KMS-11 (cell line): Measurements from ENCODE around the gene RCOR2.

Experiments
- H2AFZ ChIP-seq: fragments of 200-600 bp; sonication (generic); 2 replicates; pipeline ENCODE4 v1.6.1; 2016; ENCODE audit warnings: antibody characterized with exemption, mixed run types, low read depth
- H3K27ac ChIP-seq: fragments of 200-600 bp; sonication (generic); 2 replicates; pipeline ENCODE4 v1.6.1; 2016; ENCODE audit warnings: mild to moderate bottlenecking, mixed run types
- H3K27me3 ChIP-seq: fragments of 200-600 bp; sonication (generic); 2 replicates; pipeline ENCODE4 v1.6.1; 2017; ENCODE audit warnings: mild to moderate bottlenecking, low read depth, mixed run types, moderate library complexity; ENCODE audit not compliant: insufficient read depth
- H3K36me3 ChIP-seq: fragments of 200-600 bp; sonication (generic); 2 replicates; pipeline ENCODE4 v1.6.1; 2017; ENCODE audit warnings: mild to moderate bottlenecking, mixed run types; ENCODE audit not compliant: insufficient read depth
- H3K4me1 ChIP-seq: fragments of 200-600 bp; sonication (generic); 2 replicates; pipeline ENCODE4 v1.6.1; 2016; ENCODE audit warnings: mild to moderate bottlenecking, low read depth, mixed run types; ENCODE audit not compliant: poor library complexity, severe bottlenecking
- H3K4me2 ChIP-seq: fragments of 200-600 bp; sonication (generic); 2 replicates; pipeline ENCODE4 v1.7.0; 2016; ENCODE audit warnings: mild to moderate bottlenecking, mixed run types
- H3K4me3 ChIP-seq: fragments of 200-600 bp; sonication (generic); IDR thresholded peaks from 2 replicates; pipeline ENCODE4 v1.6.1; 2017; ENCODE audit warnings: low read depth, low read length, mixed read lengths; ENCODE audit not compliant: insufficient read depth
- H3K79me2 ChIP-seq: fragments of 200-600 bp; sonication (generic); 2 replicates; pipeline ENCODE4 v1.6.1; 2016; ENCODE audit warnings: low read depth, mixed run types; ENCODE audit not compliant: insufficient read depth
- H3K9ac ChIP-seq: fragments of 200-600 bp; sonication (generic); 2 replicates; pipeline ENCODE4 v1.6.1; 2016; ENCODE audit warnings: mild to moderate bottlenecking, mixed run types
- H4K20me1 ChIP-seq: fragments of 200-600 bp; sonication (generic); 2 replicates; pipeline ENCODE4 v1.6.1; 2016; ENCODE audit warnings: mild to moderate bottlenecking, mixed run types; ENCODE audit not compliant: insufficient read depth
- CTCF ChIP-seq: fragments of 200-600 bp; sonication (generic); conservative IDR thresholded peaks from 2 replicates; pipeline ENCODE4 v1.6.1; 2017; ENCODE audit warnings: low read depth, mild to moderate bottlenecking, antibody characterized with exemption, low read length, moderate library complexity, mixed read lengths

Gene RCOR2

GRCh38 chr11:63901660-63902059, 15.3 kb downstream of the RCOR2 start:
- no peak overlapping the region for H2AFZ ChIP-seq
- no peaks in the 10 kb centered on the region for H3K27me3 ChIP-seq
- no peak overlapping the region for H3K4me3 ChIP-seq
- H3K4me1 ChIP-seq, result no peaks in the 10 kb centered on the region
- H4K20me1 ChIP-seq, result no peaks in the 10 kb centered on the region
- H3K79me2 ChIP-seq, result no peaks in the 10 kb centered on the region
- TF ChIP-seq CTCF, result peak; percentile 40
- no peak overlapping the region for H3K27ac ChIP-seq
- H3K36me3 ChIP-seq, result no peaks in the 10 kb centered on the region; the same call in 1 of the 2 replicates
- no peak overlapping the region for H3K9ac ChIP-seq
- no peak overlapping the region for H3K4me2 ChIP-seq

- Histone ChIP-seq H4K20me1 (no peaks in the 10 kb centered on the region), H3K4me3 (no peak overlapping the region), H3K36me3 (peaks cover 4% of the 10 kb centered on the region; the same call in 1 of the 2 replicates), H2AFZ (no peak overlapping the region), H3K4me1 (peaks cover 4% of the 10 kb centered on the region), H3K27ac (no peak overlapping the region), H3K4me2 (no peak overlapping the region), H3K9ac (no peak overlapping the region), H3K27me3 (no peaks in the 10 kb centered on the region), H3K79me2 (peaks cover 16% of the 10 kb centered on the region)
- no peak for TF ChIP-seq CTCF
Measured at GRCh38 chr11:63897459-63898146, 19.4 kb downstream of the RCOR2 start.

GRCh38 chr11:63896071-63896470, 20.9 kb downstream of the RCOR2 start:
- Histone ChIP-seq H3K79me2 (peaks cover 16% of the 10 kb centered on the region), H3K36me3 (peaks cover 4% of the 10 kb centered on the region; the same call in 1 of the 2 replicates)

GRCh38 chr11:63893355-63893754, 23.6 kb downstream of the RCOR2 start:
- H3K4me2 ChIP-seq, result no peak overlapping the region
- H3K9ac ChIP-seq, result no peak overlapping the region
- 0 out of 2 replicates have a peak, but pooled peaks cover 4% of the 10 kb centered on the region for H3K36me3 ChIP-seq
- H4K20me1 ChIP-seq, result 0 out of 2 replicates have a peak, but pooled peaks cover 12% of the 10 kb centered on the region
- H3K27ac ChIP-seq, result no peak overlapping the region
- no peaks in the 10 kb centered on the region for H3K27me3 ChIP-seq
- H3K4me1 ChIP-seq, result peaks cover 33% of the 10 kb centered on the region
- no peak overlapping the region for H3K4me3 ChIP-seq
- TF ChIP-seq CTCF, result no peak
- peaks cover 26% of the 10 kb centered on the region for H3K79me2 ChIP-seq
- H2AFZ ChIP-seq, result no peak overlapping the region

More at GRCh38 chr11:63896071-63896470, 20.9 kb downstream of the RCOR2 start:
- H4K20me1 ChIP-seq, result 0 out of 2 replicates have a peak, but pooled peaks cover 9% of the 10 kb centered on the region
- no peak overlapping the region for H3K9ac ChIP-seq
- no peak for TF ChIP-seq CTCF
- H3K4me3 ChIP-seq, result no peak overlapping the region
- peaks cover 19% of the 10 kb centered on the region for H3K4me1 ChIP-seq
- no peak overlapping the region for H3K4me2 ChIP-seq
- no peak overlapping the region for H2AFZ ChIP-seq
- H3K27me3 ChIP-seq, result no peaks in the 10 kb centered on the region
- H3K27ac ChIP-seq, result no peak overlapping the region
